H1 (cell line): ENCODE measurements around the gene ADAMTS15. TPM values are rescaled to one million over a fixed set of nuclear protein-coding genes. Genes with fewer than 3 reads are reported as not detected.

Experiments used
- CTCF ChIA-PET: fragments of 300-600 bp; sonication (Branson Sonifier 250); formaldehyde crosslinking; loops from one replicate; lab custom pipeline; 2021; ENCODE audit not compliant: partially characterized antibody; lab: Charles Lee
- POLR2A ChIA-PET: fragments of 300-600 bp; sonication (Branson Sonifier 250); formaldehyde crosslinking; loops from one replicate; lab custom pipeline; 2021; ENCODE audit warnings: inconsistent platforms; ENCODE audit not compliant: partially characterized antibody; lab: Charles Lee
- DNase-seq, 2 experiments: peaks; one replicate each; pipeline versions ENCODE4 v3.0.0 to v3.0.0-alpha.2; 2010 to 2022; ENCODE audit warnings: low spot score in 2 of 2, low read depth in 1 of 2, mixed read lengths in 1 of 2
- FAIRE-seq: peaks from 2 replicates; lab custom pipeline; 2011; peaks lifted over from hg19 to GRCh38; lab: Jason Lieb, UNC
- H2AFZ ChIP-seq: 2 replicates; pipeline ENCODE4 v1.8.1; 2012; ENCODE audit warnings: low read length, inconsistent platforms
- H2AK5ac ChIP-seq: 2 replicates; pipeline ENCODE4 v1.6.1; 2013; ENCODE audit warnings: low read depth, low read length
- H2BK120ac ChIP-seq: replicated peaks from 2 replicates; pipeline ENCODE3; 2013; ENCODE audit warnings: low read depth, low read length, inconsistent platforms
- H2BK12ac ChIP-seq: 2 replicates; pipeline ENCODE4 v1.6.1; 2013; ENCODE audit warnings: low read depth, low read length
- H2BK15ac ChIP-seq: 2 replicates; pipeline ENCODE4 v1.6.1; 2013; ENCODE audit warnings: low read length
- H2BK20ac ChIP-seq: 2 replicates; pipeline ENCODE4 v1.6.1; 2013; ENCODE audit warnings: low read length
- H2BK5ac ChIP-seq: 2 replicates; pipeline ENCODE4 v1.6.1; 2013; ENCODE audit warnings: low read depth, low read length
- H3K14ac ChIP-seq: 2 replicates; pipeline ENCODE4 v1.6.1; 2013; ENCODE audit warnings: inconsistent platforms; ENCODE audit not compliant: insufficient read length
- H3K18ac ChIP-seq: 2 replicates; pipeline ENCODE4 v1.6.1; 2013; ENCODE audit warnings: low read length; ENCODE audit errors: extremely low read depth
- H3K23ac ChIP-seq: 2 replicates; pipeline ENCODE4 v1.6.1; 2013; ENCODE audit warnings: inconsistent platforms; ENCODE audit not compliant: insufficient read length
- H3K23me2 ChIP-seq: 2 replicates; pipeline ENCODE4 v1.6.1; 2013; ENCODE audit warnings: low read depth, low read length
- H3K27ac ChIP-seq: 2 replicates; pipeline ENCODE4 v1.6.1; 2011; ENCODE audit warnings: low read depth, low read length, inconsistent platforms
- H3K27me3 ChIP-seq, 4 experiments: replicated peaks in 1 of 4; 1 replicate in 1 of 4; 2 replicates in 3 of 4; pipeline versions ENCODE4 v1.6.1 to v1.8.1; 2011 to 2013; ENCODE audit warnings: low read length in 3 of 4, mild to moderate bottlenecking in 3 of 4, inconsistent platforms in 2 of 4, mixed read lengths in 2 of 4, moderate library complexity in 1 of 4; ENCODE audit not compliant: control insufficient read depth in 3 of 4, insufficient read depth in 3 of 4; ENCODE audit errors: extremely low read depth in 1 of 4
- H3K36me3 ChIP-seq, 4 experiments: 2 replicates each; pipeline versions ENCODE4 v1.6.1 to v1.8.1; 2011 to 2013; ENCODE audit warnings: mild to moderate bottlenecking in 4 of 4, low read length in 3 of 4, moderate library complexity in 2 of 4, control low read depth in 1 of 4, inconsistent platforms in 1 of 4; ENCODE audit not compliant: insufficient read depth in 4 of 4, control insufficient read depth in 2 of 4
- H3K4ac ChIP-seq: replicated peaks from 2 replicates; pipeline ENCODE3; 2013; ENCODE audit warnings: low read length, low read depth, mixed read lengths, inconsistent platforms; ENCODE audit not compliant: insufficient read length
- H3K4me1 ChIP-seq, 4 experiments: replicated peaks in 1 of 4; 1 replicate in 1 of 4; 2 replicates in 3 of 4; pipeline versions ENCODE4 v1.6.1 to v1.8.1; 2011 to 2013; ENCODE audit warnings: low read length in 3 of 4, inconsistent platforms in 2 of 4, mixed read lengths in 1 of 4; ENCODE audit not compliant: insufficient read depth in 4 of 4, control insufficient read depth in 3 of 4
- H3K4me2 ChIP-seq, 2 experiments: 2 replicates each; pipeline versions ENCODE4 v1.6.1 to v1.8.1; 2011 to 2013; ENCODE audit warnings: low read depth in 2 of 2, low read length in 2 of 2, control low read depth in 1 of 2, inconsistent platforms in 1 of 2, mild to moderate bottlenecking in 1 of 2; ENCODE audit not compliant: insufficient read depth in 1 of 2
- H3K4me3 ChIP-seq, 4 experiments: fragments of 200-600, 300-600 bp in 1 of 4; sonication (generic), shearing (Covaris generic), sonication (Bioruptor Twin) in 1 of 4; 2 replicates each; pipeline versions ENCODE4 v1.5.1 to v1.8.1; 2011 to 2016; ENCODE audit warnings: low read length in 4 of 4, low read depth in 3 of 4, control low read depth in 2 of 4, inconsistent platforms in 2 of 4, mild to moderate bottlenecking in 2 of 4, mixed read lengths in 1 of 4, moderate library complexity in 1 of 4; ENCODE audit not compliant: insufficient read depth in 2 of 4; ENCODE audit errors: extremely low read depth in 1 of 4
- H3K56ac ChIP-seq: replicated peaks from 2 replicates; pipeline ENCODE3; 2013; ENCODE audit warnings: low read depth, mild to moderate bottlenecking, mixed read lengths, low read length, inconsistent platforms; ENCODE audit not compliant: insufficient read length
- H3K79me1 ChIP-seq: 2 replicates; pipeline ENCODE4 v1.6.1; 2013; ENCODE audit warnings: low read depth, low read length, control low read depth
- H3K79me2 ChIP-seq, 2 experiments: 2 replicates each; pipeline versions ENCODE4 v1.6.1 to v1.8.1; 2012 to 2013; ENCODE audit warnings: low read length in 2 of 2, mild to moderate bottlenecking in 2 of 2, inconsistent platforms in 1 of 2; ENCODE audit not compliant: insufficient read depth in 2 of 2, control insufficient read depth in 1 of 2
- H3K9ac ChIP-seq, 4 experiments: replicated peaks in 1 of 4; 1 replicate in 1 of 4; 2 replicates in 3 of 4; pipeline versions ENCODE4 v1.6.1 to v1.8.1; 2011 to 2013; ENCODE audit warnings: low read depth in 3 of 4, low read length in 3 of 4, control low read depth in 2 of 4, mild to moderate bottlenecking in 2 of 4, moderate library complexity in 2 of 4, inconsistent platforms in 1 of 4; ENCODE audit errors: extremely low read depth in 1 of 4
- H3K9me3 ChIP-seq, 2 experiments: 2 replicates each; pipeline versions ENCODE4 v1.6.1 to v1.8.1; 2012 to 2013; ENCODE audit warnings: mild to moderate bottlenecking in 2 of 2, moderate library complexity in 2 of 2, control low read depth in 1 of 2, inconsistent platforms in 1 of 2, low read depth in 1 of 2, low read length in 1 of 2, mixed read lengths in 1 of 2; ENCODE audit not compliant: insufficient read depth in 2 of 2
- H4K20me1 ChIP-seq, 2 experiments: replicated peaks in 1 of 2; 2 replicates each; pipeline versions ENCODE3 to v1.8.1; 2011 to 2013; ENCODE audit warnings: inconsistent platforms in 2 of 2, low read length in 2 of 2, mild to moderate bottlenecking in 1 of 2; ENCODE audit not compliant: insufficient read depth in 2 of 2, control insufficient read depth in 1 of 2
- H4K5ac ChIP-seq: 2 replicates; pipeline ENCODE4 v1.6.1; 2013; ENCODE audit warnings: low read length, low read depth, mixed read lengths, inconsistent platforms; ENCODE audit not compliant: insufficient read length
- H4K8ac ChIP-seq: 2 replicates; pipeline ENCODE4 v1.8.0; 2013; ENCODE audit warnings: mild to moderate bottlenecking, moderate library complexity, low read length, inconsistent platforms; ENCODE audit not compliant: insufficient read depth; ENCODE audit errors: extremely low read depth
- H4K91ac ChIP-seq: replicated peaks from 2 replicates; pipeline ENCODE3; 2013; ENCODE audit warnings: low read length, mixed read lengths, inconsistent platforms; ENCODE audit not compliant: insufficient read length
- ASH2L ChIP-seq: fragments of 200-600, 300-600 bp; sonication (generic); IDR thresholded peaks from one replicate; pipeline ENCODE4 v1.7.1; 2017; ENCODE audit warnings: low read length
- CBX8 ChIP-seq: fragments of 300-800, 300-1000 bp; sonication (generic); IDR thresholded peaks from 2 replicates; pipeline ENCODE4 v1.7.1; 2016; ENCODE audit warnings: low read depth, low read length, borderline replicate concordance
- CHD2 ChIP-seq: IDR thresholded peaks from 2 replicates; pipeline ENCODE4 v1.6.1; 2012; ENCODE audit warnings: low read length, improper control_type of control experiment
- EZH2 ChIP-seq: fragments of 200-600 bp; sonication (generic); IDR thresholded peaks from 2 replicates; pipeline ENCODE4 v1.7.1; 2012; ENCODE audit warnings: low read depth, mild to moderate bottlenecking, moderate library complexity, low read length, inconsistent platforms; ENCODE audit not compliant: severe bottlenecking
- KDM1A ChIP-seq: fragments of 200-600, 300-600 bp; sonication (generic); IDR thresholded peaks from 2 replicates; pipeline ENCODE4 v1.7.1; 2016; ENCODE audit warnings: mild to moderate bottlenecking, low read length, borderline replicate concordance
- KDM5A ChIP-seq: fragments of 200-600 bp; IDR thresholded peaks from 2 replicates; pipeline ENCODE4 v1.7.1; 2012; ENCODE audit warnings: mild to moderate bottlenecking, low read length, inconsistent platforms, mixed read lengths
- PHF8 ChIP-seq: fragments of 200-600 bp; sonication (generic); conservative IDR thresholded peaks from 2 replicates; pipeline ENCODE4 v1.7.1; 2012; ENCODE audit warnings: low read depth, mild to moderate bottlenecking, inconsistent platforms, low read length, moderate library complexity
- POLR2AphosphoS5 ChIP-seq: IDR thresholded peaks from 2 replicates; pipeline ENCODE4 v1.6.1; 2011; ENCODE audit warnings: low read depth, low read length
- POU5F1 ChIP-seq: IDR thresholded peaks from 2 replicates; pipeline ENCODE4 v1.6.1; 2011; ENCODE audit warnings: low read depth, mild to moderate bottlenecking, low read length, moderate library complexity
- SP4 ChIP-seq: IDR thresholded peaks from 2 replicates; pipeline ENCODE4 v1.6.1; 2012; ENCODE audit warnings: low read length, inconsistent platforms
- TCF12 ChIP-seq: IDR thresholded peaks from 2 replicates; pipeline ENCODE4 v1.6.1; 2011; ENCODE audit warnings: low read depth, mild to moderate bottlenecking, low read length
- TEAD4 ChIP-seq: IDR thresholded peaks from 2 replicates; pipeline ENCODE4 v1.6.1; 2012; ENCODE audit warnings: low read depth, low read length, inconsistent platforms, mixed read lengths
- WGBS, 2 experiments: shearing (Covaris generic) in 1 of 2; methylation state at CpG; one replicate each; pipeline versions ENCODE4 v1.1.6 to v1.1.7; 2013 to 2015; ENCODE audit warnings: low lambda C conversion rate in 2 of 2, mixed read lengths in 2 of 2, inconsistent platforms in 1 of 2, low coverage in 1 of 2, missing lambda C conversion rate in 1 of 2; ENCODE audit not compliant: insufficient replicate concordance in 2 of 2, insufficient coverage in 1 of 2, insufficient read length in 1 of 2; ENCODE audit errors: extremely low coverage in 1 of 2, missing lambda C conversion rate in 1 of 2; 5-methylcytosine and 5-hydroxymethylcytosine counted together
- polyA plus RNA-seq, 7 experiments: library from polyadenylated mRNA; depleted of rRNA in 3 of 7; stranded (reverse) in 5 of 7; unstranded in 2 of 7; fragments of >200 nt in 5 of 7; fragments of 200-250 nt in 2 of 7; gene quantifications; 1 replicate in 5 of 7; 2 replicates in 1 of 7; 4 replicates in 1 of 7; pipeline versions ENCODE4 v1.2.1 to v1.2.3, GENCODE V29; 2011 to 2013; ENCODE audit warnings: missing spikeins in 2 of 7, mixed read lengths in 2 of 7
- total RNA-seq: library from RNA; stranded (reverse); fragmentation: NEBNext Ultra II Directional; extraction: Animal tissue kit (Norgen Biotek cat#: 25700); gene quantifications from 2 replicates; pipeline ENCODE4 v1.2.1, GENCODE V29; 2021
- TF ChIP-seq, protein P1 (sequence below): IDR thresholded peaks from 2 replicates; pipeline ENCODE4 v1.6.1; 2012; ENCODE audit warnings: inconsistent platforms

The ADAMTS15 gene
- total and polyA plus RNA-seq, 2 of the 8 experiments (the other 6 are each of a cell fraction or from before 2014, with no cell fraction given): 1.7 to 4.7 TPM

DNA sequence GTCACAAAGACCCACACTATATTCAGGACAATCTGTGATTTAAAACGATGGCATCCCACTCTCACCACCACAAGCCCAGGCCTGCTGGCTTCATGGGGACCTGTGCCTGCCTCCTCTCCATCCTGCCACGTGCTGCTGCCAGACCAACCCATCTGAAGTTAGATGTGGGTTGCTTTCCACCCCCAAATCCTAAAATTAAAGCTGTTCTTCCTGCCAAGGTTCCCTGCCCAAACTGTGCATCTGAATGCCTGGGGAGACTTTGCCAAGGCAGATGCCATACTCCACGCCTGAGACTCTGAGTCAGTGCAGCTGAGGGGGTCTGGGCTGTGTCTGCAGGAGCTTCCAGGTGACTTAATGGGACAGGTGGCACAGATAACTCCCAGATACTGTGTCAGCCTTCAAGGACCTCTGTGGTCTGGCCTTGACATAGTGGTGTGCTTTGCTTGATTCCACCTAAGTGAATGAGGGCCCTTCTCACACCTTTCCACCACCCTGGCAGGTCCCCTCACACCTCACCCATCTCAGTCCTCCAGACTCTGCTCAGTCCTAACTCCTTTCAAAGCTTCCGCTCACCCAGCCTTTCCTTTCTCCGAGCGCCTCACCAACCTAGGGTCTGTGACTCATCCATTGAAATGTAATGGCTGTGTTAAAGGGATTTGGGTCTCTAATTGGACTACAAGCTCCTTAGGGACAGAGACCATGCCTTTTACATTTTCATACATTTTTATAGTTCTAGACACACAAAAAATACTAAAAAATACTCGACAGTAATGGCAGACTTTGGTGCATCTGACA is 38.7 kb upstream of the ADAMTS15 start:
- CTCF ChIA-PET: interaction anchor here (1.0 kb wide), 2 partner anchors 9 to 21 kb away, joined by 3 to 5 read pairs; no protein-coding TSS in a partner anchor

More for the DNA sequence above, 38.7 kb upstream of the ADAMTS15 start:
- Histone ChIP-seq H3K9me3 (no peaks in the 10 kb centered on the region), H3K4ac (no peak overlapping the region), H2BK120ac (no peak overlapping the region), H2AFZ (no peak overlapping the region), H3K27ac (no peak overlapping the region), H3K4me1 (peaks cover 0 to 6% (median 1%) of the 10 kb centered on the region in 4 experiments; a peak in 4 of 7 replicates), H4K91ac (peak overlapping the region; percentile 76), H4K8ac (no peak overlapping the region), H4K20me1 (no peaks in the 10 kb centered on the region), H2BK5ac (peak overlapping the region; percentile 61; the same call in 1 of the 2 replicates), H3K27me3 (no peaks in the 10 kb centered on the region), H3K4me2 (no peak overlapping the region), H2AK5ac (no peak overlapping the region; the same call in 1 of the 2 replicates), H4K5ac (no peak overlapping the region), H3K79me1 (no peaks in the 10 kb centered on the region), H3K79me2 (no peaks in the 10 kb centered on the region), H3K9ac (no peak overlapping the region), H2BK20ac (no peak overlapping the region; the same call in 1 of the 2 replicates), H2BK12ac (peak overlapping the region; percentile 69; the same call in 1 of the 2 replicates), H3K23me2 (no peaks in the 10 kb centered on the region), H3K36me3 (0 out of 8 replicates have a peak, but pooled peaks cover 0 to 3% (median 2%) of the 10 kb centered on the region in 4 experiments), H3K14ac (no peak overlapping the region), H3K18ac (no peak overlapping the region), H3K56ac (no peak overlapping the region), H3K23ac (no peak overlapping the region), H3K4me3 (no peak overlapping the region), H2BK15ac (peak overlapping the region; percentile 54; the same call in 1 of the 2 replicates)
- POLR2A ChIA-PET: interaction anchor here (0.9 to 1.7 kb wide), 4 partner anchors 12 to 128 kb away, joined by 3 to 5 read pairs (median 4); partner anchors contain the start of gene ADAMTS15
- FAIRE-seq: no peak
- WGBS, 2 experiments: 82% methylated on average over 7 of the region's 7 CpGs; no CpG with 5 or more reads in 1 of the 2 experiments
- TF ChIP-seq SP4 (no peak), POLR2AphosphoS5 (no peak), PHF8 (no peak), TEAD4 (no peak), POU5F1 (no peak), ASH2L (no peak), TCF12 (no peak), CHD2 (no peak), EZH2 (no peak), KDM5A (no peak), CBX8 (no peak), KDM1A (no peak)
- TF ChIP-seq, protein P1, sequence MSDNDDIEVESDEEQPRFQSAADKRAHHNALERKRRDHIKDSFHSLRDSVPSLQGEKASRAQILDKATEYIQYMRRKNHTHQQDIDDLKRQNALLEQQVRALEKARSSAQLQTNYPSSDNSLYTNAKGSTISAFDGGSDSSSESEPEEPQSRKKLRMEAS: no peak
- DNase-seq: no peak
